D721Med (cell line): ENCODE results near the gene SLC37A4.
"Not testable (repeated sequence)": the region's sequence is repeated elsewhere in the genome, so short reads cannot be mapped to it uniquely, and the experiment has no call there.

Experiments used
- DNase-seq: peaks from one replicate; pipeline ENCODE4 v3.0.0; 2011; ENCODE audit warnings: low spot score; ENCODE audit not compliant: insufficient read length
- FAIRE-seq: peaks from 2 replicates; lab custom pipeline; 2011; peaks lifted over from hg19 to GRCh38; lab: Jason Lieb, UNC
- CTCF ChIP-seq: IDR thresholded peaks from 2 replicates; pipeline ENCODE4 v1.5.1; 2012; ENCODE audit warnings: mild to moderate bottlenecking, control low read depth; ENCODE audit not compliant: insufficient read depth; ENCODE audit errors: missing control alignments

Gene SLC37A4

GRCh38 chr11:119061256-119061655 lies 30.6 kb upstream of the SLC37A4 start:
- DNase-seq: no peak
- FAIRE-seq: no peak
- no peak for TF ChIP-seq CTCF

GRCh38 chr11:119059128-119059527 lies 28.5 kb upstream of the SLC37A4 start:
- FAIRE-seq, DNase-seq: not testable (repeated sequence)

GRCh38 chr11:119057000-119057769 lies 26.5 kb upstream of the SLC37A4 start, which contains the start of gene HYOU1:
Gene HYOU1 (minus strand): TSS chr11:119057205. CDS start chr11:119056160, 1,045 bp downstream.
- peak; percentile 95 for DNase-seq
- FAIRE-seq: no peak

GRCh38 chr11:119056421-119056999 lies 25.8 kb upstream of the SLC37A4 start:
- FAIRE-seq: no peak
- no peak for TF ChIP-seq CTCF
- DNase-seq: no peak

More at GRCh38 chr11:119057000-119057769, 26.5 kb upstream of the SLC37A4 start, which contains the start of gene HYOU1:
- TF ChIP-seq CTCF: peak; percentile 17

GRCh38 chr11:119055901-119056300 lies 25.2 kb upstream of the SLC37A4 start:
- no peak for FAIRE-seq
- peak; percentile 21 for TF ChIP-seq CTCF
- DNase-seq: no peak

- TF ChIP-seq CTCF: no peak
- no peak for FAIRE-seq
- no peak for DNase-seq
Measured at GRCh38 chr11:119054418-119054817, 23.7 kb upstream of the SLC37A4 start.

GRCh38 chr11:119052163-119052814 lies 21.6 kb upstream of the SLC37A4 start:
- FAIRE-seq: no peak
- TF ChIP-seq CTCF: no peak
- no peak for DNase-seq
